Activated naive CD8-positive, alpha-beta T cell treated with anti-CD3 and anti-CD28 coated beads, Interleukin-2, amount 10 ng/mL, durations not matched to agents 7 days and 5 days (primary cell): ENCODE measurements around the gene ANXA4. TPM values are rescaled to one million over a fixed set of nuclear protein-coding genes. Genes with fewer than 3 reads are reported as not detected.
"Not testable (repeated sequence)": the region's sequence is repeated elsewhere in the genome, so short reads cannot be mapped to it uniquely, and the experiment has no call there.

Source experiments
- ATAC-seq: fragments of 150-1000 bp; cut with Tn5 transposase; one replicate; pipeline ENCODE4 v1.10.0; 2021; ENCODE audit warnings: low read depth, moderate library complexity
- POLR2A ChIA-PET: fragments of 350-600 bp; sonication (Branson Sonifier 250); formaldehyde crosslinking; loops from one replicate; lab custom pipeline; 2021; ENCODE audit warnings: antibody characterized with exemption; lab: Charles Lee
- DNase-seq: peaks from one replicate; pipeline ENCODE4 v3.0.0; 2021
- H3K27ac Mint-ChIP-seq: one replicate; pipeline ENCODE4 v1.8.0; 2022; ENCODE audit warnings: mild to moderate bottlenecking, mixed read lengths
- H3K27me3 Mint-ChIP-seq: one replicate; pipeline ENCODE4 v1.8.0; 2022; ENCODE audit warnings: mild to moderate bottlenecking, moderate library complexity, mixed read lengths
- H3K36me3 Mint-ChIP-seq: one replicate; pipeline ENCODE4 v1.8.0; 2021; ENCODE audit warnings: mild to moderate bottlenecking, mixed read lengths
- H3K4me1 Mint-ChIP-seq: one replicate; pipeline ENCODE4 v1.8.0; 2021; ENCODE audit warnings: mixed read lengths
- H3K4me3 Mint-ChIP-seq: one replicate; pipeline ENCODE4 v1.8.0; 2022; ENCODE audit warnings: mild to moderate bottlenecking, moderate library complexity, mixed read lengths
- H3K9me3 Mint-ChIP-seq: one replicate; pipeline ENCODE4 v1.8.0; 2021; ENCODE audit warnings: mixed read lengths
- total RNA-seq, 2 experiments: library from RNA; stranded (reverse); gene quantifications; one replicate each; pipeline ENCODE4 v1.2.3, GENCODE V29; 2021

The ANXA4 gene
- total RNA-seq, 2 experiments from 2014 or later, result 40.9 to 41.2 TPM

GRCh38 chr2:69711971-69712370 lies 30.0 kb upstream of the ANXA4 start:
- ATAC-seq (no peak), DNase-seq (no peak)
- Mint-ChIP-seq H3K4me3 (no peak overlapping the region), H3K27ac (no peak overlapping the region), H3K36me3 (peaks cover 9% of the 10 kb centered on the region), H3K9me3 (peaks cover 3% of the 10 kb centered on the region), H3K4me1 (peaks cover 4% of the 10 kb centered on the region), H3K27me3 (no peaks in the 10 kb centered on the region)
- POLR2A ChIA-PET, result interaction anchor here (0.6 kb wide), 1 partner anchor 64 kb away, joined by 3 read pairs; no protein-coding TSS in a partner anchor

GRCh38 chr2:69714024-69714423 lies 27.9 kb upstream of the ANXA4 start:
- POLR2A ChIA-PET, result interaction anchor here (0.8 to 1.0 kb wide), 3 partner anchors 30 to 71 kb away, joined by 4 read pairs; partner anchors contain the start of gene AAK1

GRCh38 chr2:69714539-69715220 lies 27.3 kb upstream of the ANXA4 start:
- not testable (repeated sequence) for H3K27me3 Mint-ChIP-seq, H3K36me3 Mint-ChIP-seq, H3K4me1 Mint-ChIP-seq, H3K9me3 Mint-ChIP-seq
- ATAC-seq, result peak; percentile 97
- Mint-ChIP-seq H3K27ac (peak overlapping the region; percentile 42), H3K4me3 (peak overlapping the region; percentile 31)
- peak; percentile 88 for DNase-seq
- POLR2A ChIA-PET, result interaction anchor here (0.8 kb wide), 1 partner anchor 69 kb away, joined by 4 read pairs; no protein-coding TSS in a partner anchor

More at GRCh38 chr2:69714024-69714423, 27.9 kb upstream of the ANXA4 start:
- H3K27ac Mint-ChIP-seq, result no peak overlapping the region
- peaks cover 9% of the 10 kb centered on the region for H3K36me3 Mint-ChIP-seq
- H3K27me3 Mint-ChIP-seq, result no peaks in the 10 kb centered on the region
- H3K9me3 Mint-ChIP-seq, result peaks cover 3% of the 10 kb centered on the region
- ATAC-seq, result no peak
- no peak overlapping the region for H3K4me3 Mint-ChIP-seq
- H3K4me1 Mint-ChIP-seq, result peaks cover 4% of the 10 kb centered on the region
- no peak for DNase-seq

GRCh38 chr2:69715964-69716363 lies 26.0 kb upstream of the ANXA4 start:
- no peaks in the 10 kb centered on the region for H3K27me3 Mint-ChIP-seq
- no peak for ATAC-seq
- H3K36me3 Mint-ChIP-seq, result peaks cover 4% of the 10 kb centered on the region
- H3K27ac Mint-ChIP-seq, result no peak overlapping the region
- DNase-seq, result no peak
- POLR2A ChIA-PET, result no interaction called here
- H3K4me1 Mint-ChIP-seq, result peaks cover 4% of the 10 kb centered on the region
- no peaks in the 10 kb centered on the region for H3K9me3 Mint-ChIP-seq
- H3K4me3 Mint-ChIP-seq, result no peak overlapping the region

- ATAC-seq (no peak), DNase-seq (no peak)
- H3K4me1 Mint-ChIP-seq, result peaks cover 4% of the 10 kb centered on the region
- no peaks in the 10 kb centered on the region for H3K9me3 Mint-ChIP-seq
- POLR2A ChIA-PET, result no interaction called here
- H3K27ac Mint-ChIP-seq, result no peak overlapping the region
- no peaks in the 10 kb centered on the region for H3K27me3 Mint-ChIP-seq
- no peak overlapping the region for H3K4me3 Mint-ChIP-seq
- peaks cover 1% of the 10 kb centered on the region for H3K36me3 Mint-ChIP-seq
These were observed 25.3 kb upstream of the ANXA4 start for GRCh38 chr2:69716555-69717120.

GRCh38 chr2:69717186-69717585 lies 24.7 kb upstream of the ANXA4 start:
- H3K36me3 Mint-ChIP-seq, result no peaks in the 10 kb centered on the region
- H3K27ac Mint-ChIP-seq, result no peak overlapping the region
- POLR2A ChIA-PET, result no interaction called here

GRCh38 chr2:69717861-69718273 lies 24.1 kb upstream of the ANXA4 start:
- ATAC-seq, result no peak
- peaks cover 4% of the 10 kb centered on the region for H3K4me1 Mint-ChIP-seq
- H3K9me3 Mint-ChIP-seq, result no peaks in the 10 kb centered on the region
- no peak for DNase-seq
- POLR2A ChIA-PET, result interaction anchor here (0.6 kb wide), 1 partner anchor 323 kb away, joined by 3 read pairs; no protein-coding TSS in a partner anchor
- no peaks in the 10 kb centered on the region for H3K27me3 Mint-ChIP-seq
- no peaks in the 10 kb centered on the region for H3K36me3 Mint-ChIP-seq
- H3K4me3 Mint-ChIP-seq, result no peak overlapping the region
- no peak overlapping the region for H3K27ac Mint-ChIP-seq

More at GRCh38 chr2:69717186-69717585, 24.7 kb upstream of the ANXA4 start:
- DNase-seq (no peak), ATAC-seq (no peak)
- Mint-ChIP-seq H3K9me3 (no peaks in the 10 kb centered on the region), H3K27me3 (no peaks in the 10 kb centered on the region), H3K4me3 (no peak overlapping the region), H3K4me1 (peaks cover 4% of the 10 kb centered on the region)

GRCh38 chr2:69718338-69718965 lies 23.5 kb upstream of the ANXA4 start:
- ATAC-seq (no peak), DNase-seq (no peak)
- Mint-ChIP-seq H3K4me3 (no peak overlapping the region), H3K27me3 (no peaks in the 10 kb centered on the region), H3K36me3 (no peaks in the 10 kb centered on the region), H3K27ac (no peak overlapping the region), H3K9me3 (no peaks in the 10 kb centered on the region), H3K4me1 (peaks cover 4% of the 10 kb centered on the region)
- POLR2A ChIA-PET, result interaction anchor here (0.6 to 0.7 kb wide), 2 partner anchors 323 to 586 kb away, joined by 3 to 6 read pairs; no protein-coding TSS in a partner anchor

- no peak for DNase-seq
- no peaks in the 10 kb centered on the region for H3K36me3 Mint-ChIP-seq
- no peak overlapping the region for H3K27ac Mint-ChIP-seq
- POLR2A ChIA-PET, result interaction anchor here (1.4 kb wide), 1 partner anchor 155 kb away, joined by 3 read pairs; no protein-coding TSS in a partner anchor
- H3K4me1 Mint-ChIP-seq, result peaks cover 6% of the 10 kb centered on the region
- no peaks in the 10 kb centered on the region for H3K9me3 Mint-ChIP-seq
- no peaks in the 10 kb centered on the region for H3K27me3 Mint-ChIP-seq
- ATAC-seq, result no peak
- no peak overlapping the region for H3K4me3 Mint-ChIP-seq
These were observed 21.5 kb upstream of the ANXA4 start for GRCh38 chr2:69720404-69720803.

GRCh38 chr2:69721022-69721421 lies 20.9 kb upstream of the ANXA4 start:
- POLR2A ChIA-PET, result interaction anchor here (0.6 kb wide), 1 partner anchor 157 kb away, joined by 5 read pairs; no protein-coding TSS in a partner anchor
- H3K36me3 Mint-ChIP-seq, result no peaks in the 10 kb centered on the region

GRCh38 chr2:69723791-69724190 lies 18.1 kb upstream of the ANXA4 start:
- H3K27ac Mint-ChIP-seq, result no peak overlapping the region
- peaks cover 9% of the 10 kb centered on the region for H3K27me3 Mint-ChIP-seq
- POLR2A ChIA-PET, result interaction anchor here (0.7 to 1.6 kb wide), 3 partner anchors 49 to 93 kb away, joined by 3 to 9 read pairs (median 7); no protein-coding TSS in a partner anchor
- no peak for DNase-seq
- H3K4me3 Mint-ChIP-seq, result no peak overlapping the region
- ATAC-seq, result no peak
- H3K36me3 Mint-ChIP-seq, result no peaks in the 10 kb centered on the region
- H3K4me1 Mint-ChIP-seq, result peaks cover 6% of the 10 kb centered on the region
- no peaks in the 10 kb centered on the region for H3K9me3 Mint-ChIP-seq

More at GRCh38 chr2:69721022-69721421, 20.9 kb upstream of the ANXA4 start:
- no peak overlapping the region for H3K4me3 Mint-ChIP-seq
- ATAC-seq (no peak), DNase-seq (no peak)
- peaks cover 6% of the 10 kb centered on the region for H3K4me1 Mint-ChIP-seq
- no peaks in the 10 kb centered on the region for H3K9me3 Mint-ChIP-seq
- no peak overlapping the region for H3K27ac Mint-ChIP-seq
- H3K27me3 Mint-ChIP-seq, result peaks cover 2% of the 10 kb centered on the region

- Mint-ChIP-seq H3K27ac (peak overlapping the region; percentile 9), H3K36me3 (no peaks in the 10 kb centered on the region), H3K27me3 (peaks cover 9% of the 10 kb centered on the region), H3K4me3 (peak overlapping the region; percentile 67), H3K4me1 (peaks cover 6% of the 10 kb centered on the region), H3K9me3 (no peaks in the 10 kb centered on the region)
- DNase-seq (peak; percentile 85), ATAC-seq (peak; percentile 90)
- POLR2A ChIA-PET, result interaction anchor here (0.5 to 1.6 kb wide), 4 partner anchors 17 to 104 kb away, joined by 3 to 9 read pairs (median 4); partner anchors contain the start of gene ANXA4
These were observed 17.3 kb upstream of the ANXA4 start for GRCh38 chr2:69724540-69725159.
